Aorta (tissue), 5 donors: ENCODE data around the gene ALDH1L1. TPM values are rescaled to one million over a fixed set of nuclear protein-coding genes. Genes with fewer than 3 reads are reported as not detected.

ENCODE experiments used
- ATAC-seq: fragments of 200-7000 bp; cut with Tn5 transposase; one replicate; pipeline ENCODE4 v1.9.1; 2022; ENCODE audit warnings: moderate library complexity; ENCODE audit not compliant: low FRiP score
- DNase-seq, 2 donors: peaks; one replicate each; pipeline ENCODE4 v3.0.0-alpha.2; 2020
- H3K27ac ChIP-seq, 2 donors: one replicate each; pipeline ENCODE4 v1.5.1; 2013; ENCODE audit warnings: low read length in 2 of 2, mild to moderate bottlenecking in 2 of 2, moderate library complexity in 2 of 2, control low read depth in 1 of 2, inconsistent platforms in 1 of 2, low read depth in 1 of 2
- H3K27me3 ChIP-seq, 2 donors: one replicate each; pipeline ENCODE4 v1.6.1; 2013; ENCODE audit warnings: control low read depth in 1 of 2, low read length in 1 of 2, mild to moderate bottlenecking in 1 of 2, moderate library complexity in 1 of 2; ENCODE audit not compliant: insufficient read depth in 2 of 2, control insufficient read depth in 1 of 2
- H3K36me3 ChIP-seq, 2 donors: one replicate each; pipeline ENCODE4 v1.6.1; 2013; ENCODE audit warnings: control low read depth in 1 of 2, low read length in 1 of 2, mild to moderate bottlenecking in 1 of 2; ENCODE audit not compliant: insufficient read depth in 2 of 2, control insufficient read depth in 1 of 2
- H3K4me1 ChIP-seq, 2 donors: one replicate each; pipeline ENCODE4 v1.6.1; 2013; ENCODE audit warnings: low read length in 2 of 2, control low read depth in 1 of 2, mild to moderate bottlenecking in 1 of 2, moderate library complexity in 1 of 2; ENCODE audit not compliant: insufficient read depth in 2 of 2, control insufficient read depth in 1 of 2
- H3K4me3 ChIP-seq, 2 donors: one replicate each; pipeline ENCODE4 v1.5.1; 2013; ENCODE audit warnings: low read length in 2 of 2, control low read depth in 1 of 2, mild to moderate bottlenecking in 1 of 2
- H3K9me3 ChIP-seq: one replicate; pipeline ENCODE4 v1.6.1; 2013; ENCODE audit warnings: mild to moderate bottlenecking, low read length; ENCODE audit not compliant: control insufficient read depth
- WGBS, 2 donors: extraction: QIAGEN DNeasy Blood & Tissue Kit; methylation state at CpG; one replicate each; pipeline ENCODE4 v1.1.7; 2013; 5-methylcytosine and 5-hydroxymethylcytosine counted together
- intact Hi-C, 2 donors: fragments of 100-400 bp; cut with DNase I; formaldehyde crosslinking; loops; one replicate each; pipeline versions ENCODE4 v1.14.2 to v1.15.0; 2022
- long read RNA-seq, 2 donors: library from polyadenylated mRNA; unstranded; transcript quantifications; one replicate each; pipeline ENCODE4 v2.0.0, GENCODE V29; 2020 to 2021
- polyA plus RNA-seq, 2 donors: library from polyadenylated mRNA; stranded (reverse); fragments of 200-250 nt; gene quantifications; one replicate each; pipeline ENCODE4 v1.2.3, GENCODE V29; 2013
- total RNA-seq, 2 donors: library from RNA; stranded (reverse); fragmentation: NEBNext Ultra II Directional; extraction: Animal tissue kit (Norgen Biotek cat#: 25700); gene quantifications; one replicate each; pipeline ENCODE4 v1.2.1, GENCODE V29; 2021
- donor health status: healthy with polysubstance abuse.
- donor health status: Bipolar disorder and iron deficiency.
- donor health status: DM: no; HTN: no; CAD: no.
- donor health status: DM: no; HTN: no; CAD: no.
- donor health status: DM: yes; HTN: yes; CAD: no.

ALDH1L1 gene
- total RNA-seq, result 10 to 100 TPM; 10.9 to 31.2 TPM
- 10 to 100 TPM; 14.4 to 91.2 TPM for polyA plus RNA-seq
- long read RNA-seq, donor 1, transcript ALDH1L1-203 (23 exons, 3,277 nt), result major isoform, 46 of 101 reads
- long read RNA-seq, donor 1, partial matches to known transcripts, result 32 of 101 reads
- long read RNA-seq, donor 1, other reads (novel, unspliced or antisense), result 23 of 101 reads
- long read RNA-seq, donor 2, transcript ALDH1L1-203 (23 exons, 3,277 nt), result major isoform, 7 of 9 reads
- long read RNA-seq, donor 2, partial matches to known transcripts, result 2 of 9 reads
- long read RNA-seq, donor 2, other reads (novel, unspliced or antisense), result 0 of 9 reads

DNA sequence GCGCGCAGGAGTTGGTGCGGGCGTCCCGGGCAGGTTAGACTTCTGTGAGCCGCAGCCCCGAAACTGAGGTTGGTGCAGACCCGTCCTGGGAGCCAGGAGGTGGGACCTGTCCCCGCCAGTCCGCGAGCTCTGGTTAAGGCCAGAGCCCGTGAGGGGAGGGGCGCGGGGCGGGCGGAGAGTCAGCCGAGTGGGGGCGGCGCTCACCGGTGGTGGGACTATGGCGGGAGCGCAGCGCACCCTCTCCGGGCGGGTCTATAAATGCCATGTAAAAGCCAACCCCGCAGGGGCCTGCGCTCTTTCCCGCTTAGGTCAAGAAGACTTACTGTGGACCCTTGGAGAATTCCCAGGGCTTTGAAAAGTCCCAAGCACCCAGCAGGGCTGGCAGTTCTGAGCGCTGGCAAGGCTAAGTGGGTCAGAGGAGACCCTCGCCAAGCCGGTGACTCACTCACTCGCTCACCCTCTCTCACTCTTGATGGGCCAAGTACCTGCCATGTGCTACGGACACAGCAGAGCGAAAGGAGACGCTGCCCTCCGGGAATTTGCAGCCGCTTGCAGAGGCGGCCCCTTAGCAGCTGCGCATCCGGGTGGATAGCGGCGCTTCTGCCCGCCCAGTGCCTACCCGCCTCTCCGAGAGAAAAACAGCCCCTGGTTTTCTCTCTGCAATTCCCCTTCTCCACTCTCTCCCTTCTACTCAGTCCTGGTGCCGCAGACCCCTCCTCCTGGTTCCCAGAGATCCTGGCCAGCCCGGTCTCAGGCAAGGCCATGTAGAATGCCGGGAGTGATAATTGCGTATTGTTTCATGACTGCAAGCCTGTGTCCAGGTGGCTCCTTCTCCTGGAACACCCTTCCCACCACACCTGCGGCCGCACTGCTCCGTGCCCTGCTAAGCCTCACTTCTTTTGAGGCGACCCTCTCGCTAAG, at the start of gene ALDH1L1:
ALDH1L1 (minus strand) TSS at position 110 of the 921 bp plus-strand sequence. CDS start 19,607 bp downstream, outside the sequence.
- DNase-seq, result peak; percentile 81 to 93
- intact Hi-C loops, result no loop called here

GRCh38 chr3:126226374-126226773, 46.0 kb upstream of the ALDH1L1 start:
- WGBS, 2 donors, result 88 to 95% methylated on average over 1 of the region's 1 CpG
- no peak overlapping the region for H3K27ac ChIP-seq
- DNase-seq (no peak), ATAC-seq (no peak)
- intact Hi-C loops, result no loop called here
- H3K4me3 ChIP-seq, result no peak overlapping the region
- no peaks in the 10 kb centered on the region for H3K36me3 ChIP-seq
- no peaks in the 10 kb centered on the region for H3K4me1 ChIP-seq
- no peaks in the 10 kb centered on the region for H3K27me3 ChIP-seq
- no peaks in the 10 kb centered on the region for H3K9me3 ChIP-seq

More for the DNA sequence above, at the start of gene ALDH1L1:
- Histone ChIP-seq H3K9me3 (no peaks in the 10 kb centered on the region), H3K27me3 (no peaks in the 10 kb centered on the region), H3K4me1 (no peaks in the 10 kb centered on the region), H3K4me3 (peak within 1 kb of the TSS; percentile 51 to 68), H3K27ac (peak within 1 kb of the TSS; percentile 90 to 97), H3K36me3 (no peaks in the 10 kb centered on the region)
- 6 to 7% methylated on average over 54 of the region's 54 CpGs for WGBS, 2 donors
- ATAC-seq, result peak; percentile 94

GRCh38 chr3:126216416-126216815, 36.0 kb upstream of the ALDH1L1 start:
- intact Hi-C loops, result no loop called here
- 62 to 87% methylated on average over 1 of the region's 1 CpG for WGBS, 2 donors

GRCh38 chr3:126213379-126214028, 33.1 kb upstream of the ALDH1L1 start:
- Histone ChIP-seq H3K9me3 (no peaks in the 10 kb centered on the region), H3K4me1 (peaks cover 0 to 2% of the 10 kb centered on the region in 2 donors), H3K27me3 (no peaks in the 10 kb centered on the region), H3K27ac (peak overlapping the region; percentile 24 to 41), H3K4me3 (peak overlapping the region; percentile 1 to 8), H3K36me3 (no peaks in the 10 kb centered on the region)
- no peak for DNase-seq
- intact Hi-C loops, result loop anchor here in 1 of 2 donors (5.0 kb wide), 1 partner anchor 144 kb away; the partner anchor contains the start of gene KLF15
- peak; percentile 61 for ATAC-seq
- 10 to 13% methylated on average over 42 to 50 of the region's 50 CpGs for WGBS, 2 donors

More at GRCh38 chr3:126216416-126216815, 36.0 kb upstream of the ALDH1L1 start:
- H3K36me3 ChIP-seq, result no peaks in the 10 kb centered on the region
- no peak for DNase-seq
- H3K27ac ChIP-seq, result no peak overlapping the region
- no peak for ATAC-seq
- H3K27me3 ChIP-seq, result no peaks in the 10 kb centered on the region
- H3K9me3 ChIP-seq, result no peaks in the 10 kb centered on the region
- H3K4me3 ChIP-seq, result no peak overlapping the region
- peaks cover 0 to 2% of the 10 kb centered on the region in 2 donors for H3K4me1 ChIP-seq

DNA sequence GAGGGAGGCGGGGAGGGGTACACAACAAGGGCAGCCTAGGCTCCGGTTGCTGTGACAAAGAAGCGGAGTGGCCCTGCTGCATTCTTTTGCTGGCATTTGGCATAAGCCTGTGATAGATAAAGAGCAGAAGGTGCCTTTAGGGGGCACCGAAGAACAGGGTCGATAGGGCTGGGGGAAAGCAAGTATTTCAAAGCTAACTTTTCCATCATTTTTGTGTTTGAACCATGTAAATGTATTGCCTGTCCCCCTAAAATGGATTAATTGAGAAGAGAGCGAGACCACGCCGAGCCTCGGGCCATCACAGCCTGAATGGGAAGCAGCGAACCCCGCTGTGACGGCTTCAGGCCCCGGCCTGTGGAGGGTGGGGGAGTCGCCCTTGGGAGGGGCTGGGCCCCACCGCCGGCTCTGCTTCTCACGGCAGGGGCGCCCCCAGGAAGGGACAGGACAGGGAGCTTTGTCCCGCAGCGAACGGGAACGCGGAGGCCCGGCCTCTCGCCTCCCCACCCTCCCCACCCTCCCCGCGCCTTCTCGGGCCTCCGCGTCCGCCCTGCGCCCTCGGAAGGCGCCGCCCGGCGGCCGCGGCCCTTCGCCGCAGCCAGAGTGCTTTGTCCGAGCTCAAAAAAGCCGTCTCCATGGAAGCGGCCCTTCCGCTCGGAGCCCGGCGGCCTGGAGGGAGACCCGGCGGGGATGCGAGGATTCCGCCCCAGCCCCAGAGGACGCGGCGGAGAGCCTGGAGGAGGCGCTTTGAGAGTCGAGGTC, 32.4 kb upstream of the ALDH1L1 start:
- Histone ChIP-seq H3K27ac (peak overlapping the region; percentile 53 to 64), H3K4me3 (peak overlapping the region; percentile 1 to 8), H3K36me3 (no peaks in the 10 kb centered on the region), H3K4me1 (peaks cover 0 to 2% of the 10 kb centered on the region in 2 donors), H3K27me3 (no peaks in the 10 kb centered on the region), H3K9me3 (no peaks in the 10 kb centered on the region)
- 3% methylated on average over 45 to 57 of the region's 57 CpGs for WGBS, 2 donors
- DNase-seq (peak; percentile 63 to 86), ATAC-seq (peak; percentile 79)
- intact Hi-C loops, result loop anchor here in 1 of 2 donors (5.0 kb wide), 1 partner anchor 145 kb away; the partner anchor contains the start of gene KLF15

GRCh38 chr3:126212250-126212619, 31.8 kb upstream of the ALDH1L1 start:
- 82 to 91% methylated on average over 2 of the region's 2 CpGs for WGBS, 2 donors
- H3K27me3 ChIP-seq, result no peaks in the 10 kb centered on the region
- ATAC-seq (no peak), DNase-seq (no peak)
- H3K27ac ChIP-seq, result peak overlapping the region in 1 of 2 donors; percentile 64
- H3K36me3 ChIP-seq, result no peaks in the 10 kb centered on the region
- H3K4me1 ChIP-seq, result peaks cover 0 to 3% of the 10 kb centered on the region in 2 donors
- H3K4me3 ChIP-seq, result no peak overlapping the region
- intact Hi-C loops, result loop anchor here in 1 of 2 donors (5.0 kb wide), 1 partner anchor 145 kb away; the partner anchor contains the start of gene KLF15
- H3K9me3 ChIP-seq, result no peaks in the 10 kb centered on the region

- Histone ChIP-seq H3K4me1 (peaks cover 0 to 5% of the 10 kb centered on the region in 2 donors), H3K36me3 (no peaks in the 10 kb centered on the region), H3K27me3 (no peaks in the 10 kb centered on the region), H3K9me3 (no peaks in the 10 kb centered on the region), H3K4me3 (no peak overlapping the region), H3K27ac (no peak overlapping the region)
- intact Hi-C loops, result loop anchor here in 1 of 2 donors (5.0 kb wide), 1 partner anchor 146 kb away; the partner anchor contains the start of gene KLF15
- no peak for DNase-seq
- ATAC-seq, result no peak
- WGBS, 2 donors, result 94 to 97% methylated on average over 7 of the region's 7 CpGs
Observed at GRCh38 chr3:126211569-126211968, 31.2 kb upstream of the ALDH1L1 start.
